Astrocyte of the spinal cord (primary cell): ENCODE results near the gene KRTAP9-6.
"Not testable (repeated sequence)": the region's sequence is repeated elsewhere in the genome, so short reads cannot be mapped to it uniquely, and the experiment has no call there.

Experiments used
- DNase-seq: peaks from one replicate; pipeline ENCODE4 v3.0.0; 2011; ENCODE audit warnings: low read depth, low spot score
- H3K4me3 ChIP-seq: 2 replicates; pipeline ENCODE4 v1.5.1; 2011; ENCODE audit warnings: low read depth, mild to moderate bottlenecking, low read length, moderate library complexity
- CTCF ChIP-seq: IDR thresholded peaks from 2 replicates; pipeline ENCODE4 v1.5.1; 2012; ENCODE audit warnings: low read depth, mild to moderate bottlenecking, low read length, inconsistent platforms
- in situ Hi-C: cut with HindIII; loops from 2 replicates; pipeline ENCODE4 v1.10.0; 2017; ENCODE audit warnings: low sequenced_read_pairs

The KRTAP9-6 gene

GRCh38 chr17:41265078-41265477 lies at the start of gene KRTAP9-6:
KRTAP9-6 (plus strand) TSS chr17:41265378; CDS start chr17:41265378, 0 bp downstream.
- in situ Hi-C loops, result no loop called here
- no peak within 1 kb of the TSS for H3K4me3 ChIP-seq
- TF ChIP-seq CTCF, result no peak
- DNase-seq, result no peak

- DNase-seq, result no peak
- TF ChIP-seq CTCF, result no peak
- no peak overlapping the region for H3K4me3 ChIP-seq
- in situ Hi-C loops, result no loop called here
These were observed 49.5 kb upstream of the KRTAP9-6 start for GRCh38 chr17:41215681-41216080.

GRCh38 chr17:41223821-41224220 lies 41.4 kb upstream of the KRTAP9-6 start:
- in situ Hi-C loops, result no loop called here
- no peak overlapping the region for H3K4me3 ChIP-seq
- no peak for DNase-seq
- TF ChIP-seq CTCF, result no peak

- no peak for DNase-seq
- H3K4me3 ChIP-seq, result no peak overlapping the region
- TF ChIP-seq CTCF, result no peak
- in situ Hi-C loops, result no loop called here
These were observed 39.1 kb upstream of the KRTAP9-6 start for GRCh38 chr17:41226051-41226450.

GRCh38 chr17:41226598-41227095 lies 38.5 kb upstream of the KRTAP9-6 start, which contains the start of gene KRTAP9-2:
KRTAP9-2 (plus strand) TSS chr17:41226648; CDS start chr17:41226655, 7 bp downstream.
- DNase-seq, H3K4me3 ChIP-seq, in situ Hi-C loops: not testable (repeated sequence)

GRCh38 chr17:41230094-41230493 lies 35.1 kb upstream of the KRTAP9-6 start:
- TF ChIP-seq CTCF, result no peak

GRCh38 chr17:41231731-41232130 lies 33.4 kb upstream of the KRTAP9-6 start:
- TF ChIP-seq CTCF, result no peak
- DNase-seq, result no peak
- in situ Hi-C loops, result no loop called here
- H3K4me3 ChIP-seq, result no peak overlapping the region

More at GRCh38 chr17:41230094-41230493, 35.1 kb upstream of the KRTAP9-6 start:
- no peak for DNase-seq
- in situ Hi-C loops, result no loop called here
- H3K4me3 ChIP-seq, result no peak overlapping the region

- H3K4me3 ChIP-seq, in situ Hi-C loops, DNase-seq: not testable (repeated sequence)
These were observed 32.6 kb upstream of the KRTAP9-6 start, which contains the start of gene KRTAP9-3 for GRCh38 chr17:41232399-41233105. KRTAP9-3 (plus strand) TSS chr17:41232449; CDS start chr17:41232502, 53 bp downstream.

GRCh38 chr17:41237116-41237515 lies 28.1 kb upstream of the KRTAP9-6 start:
- DNase-seq, in situ Hi-C loops, H3K4me3 ChIP-seq: not testable (repeated sequence)

GRCh38 chr17:41237949-41238437 lies 27.2 kb upstream of the KRTAP9-6 start, which contains the start of gene KRTAP9-8:
KRTAP9-8 (plus strand) TSS chr17:41237999; CDS start chr17:41238052, 53 bp downstream.
- H3K4me3 ChIP-seq, DNase-seq, in situ Hi-C loops: not testable (repeated sequence)
